Measurements from ENCODE around the gene GRIN2C.

Gene GRIN2C

GRCh38 chr17:74822335-74822938 lies 37.2 kb downstream of the GRIN2C start:
- Histone ChIP-seq H3K27me3 (ENCODE audit: control insufficient read depth, insufficient read depth, low read length) (no peaks in the 10 kb centered on the region), H3K4me1 (ENCODE audit: control insufficient read depth, low read depth, low read length) (no peaks in the 10 kb centered on the region), H3K9ac (ENCODE audit: low read length) (no peak overlapping the region), H3K36me3 (ENCODE audit: control insufficient read depth, low read depth, low read length) (peaks cover 5% of the 10 kb centered on the region), H3K27ac (ENCODE audit: low read length) (no peak overlapping the region), H3K9me3 (ENCODE audit: control insufficient read depth, low read depth, low read length) (no peaks in the 10 kb centered on the region), H3K4me3 (ENCODE audit: low read length) (no peak overlapping the region)

- Histone ChIP-seq H3K27ac (ENCODE audit: low read length) (no peak overlapping the region), H3K4me3 (ENCODE audit: low read length) (no peak overlapping the region), H3K36me3 (ENCODE audit: control insufficient read depth, low read depth, low read length) (peaks cover 8% of the 10 kb centered on the region), H3K9ac (ENCODE audit: low read length) (no peak overlapping the region), H3K4me1 (ENCODE audit: control insufficient read depth, low read depth, low read length) (no peaks in the 10 kb centered on the region), H3K9me3 (ENCODE audit: control insufficient read depth, low read depth, low read length) (no peaks in the 10 kb centered on the region), H3K27me3 (ENCODE audit: control insufficient read depth, insufficient read depth, low read length) (no peaks in the 10 kb centered on the region)
These were observed 37.9 kb downstream of the GRIN2C start for GRCh38 chr17:74821655-74822334.

GRCh38 chr17:74819801-74820436 lies 39.8 kb downstream of the GRIN2C start:
- Histone ChIP-seq H3K9ac (ENCODE audit: low read length) (no peak overlapping the region), H3K9me3 (ENCODE audit: control insufficient read depth, low read depth, low read length) (no peaks in the 10 kb centered on the region), H3K4me3 (ENCODE audit: low read length) (no peak overlapping the region), H3K4me1 (ENCODE audit: control insufficient read depth, low read depth, low read length) (no peaks in the 10 kb centered on the region), H3K27me3 (ENCODE audit: control insufficient read depth, insufficient read depth, low read length) (no peaks in the 10 kb centered on the region), H3K36me3 (ENCODE audit: control insufficient read depth, low read depth, low read length) (peaks cover 8% of the 10 kb centered on the region), H3K27ac (ENCODE audit: low read length) (no peak overlapping the region)

GRCh38 chr17:74818291-74818938 lies 41.3 kb downstream of the GRIN2C start:
- H3K27me3 ChIP-seq (ENCODE audit: control insufficient read depth, insufficient read depth, low read length), result no peaks in the 10 kb centered on the region
- H3K9me3 ChIP-seq (ENCODE audit: control insufficient read depth, low read depth, low read length), result no peaks in the 10 kb centered on the region
- H3K4me3 ChIP-seq (ENCODE audit: low read length), result no peak overlapping the region
- H3K9ac ChIP-seq (ENCODE audit: low read length), result no peak overlapping the region
- H3K36me3 ChIP-seq (ENCODE audit: control insufficient read depth, low read depth, low read length), result peaks cover 8% of the 10 kb centered on the region
- no peaks in the 10 kb centered on the region for H3K4me1 ChIP-seq (ENCODE audit: control insufficient read depth, low read depth, low read length)
- H3K27ac ChIP-seq (ENCODE audit: low read length), result no peak overlapping the region

GRCh38 chr17:74816905-74817620 lies 42.6 kb downstream of the GRIN2C start:
- no peaks in the 10 kb centered on the region for H3K27me3 ChIP-seq (ENCODE audit: control insufficient read depth, insufficient read depth, low read length)
- H3K4me3 ChIP-seq (ENCODE audit: low read length), result no peak overlapping the region
- no peaks in the 10 kb centered on the region for H3K9me3 ChIP-seq (ENCODE audit: control insufficient read depth, low read depth, low read length)
- H3K4me1 ChIP-seq (ENCODE audit: control insufficient read depth, low read depth, low read length), result no peaks in the 10 kb centered on the region
- peaks cover 8% of the 10 kb centered on the region for H3K36me3 ChIP-seq (ENCODE audit: control insufficient read depth, low read depth, low read length)
- no peak overlapping the region for H3K27ac ChIP-seq (ENCODE audit: low read length)
- H3K9ac ChIP-seq (ENCODE audit: low read length), result no peak overlapping the region

- no peak overlapping the region for H3K9ac ChIP-seq (ENCODE audit: low read length)
- no peak overlapping the region for H3K4me3 ChIP-seq (ENCODE audit: low read length)
- H3K9me3 ChIP-seq (ENCODE audit: control insufficient read depth, low read depth, low read length), result no peaks in the 10 kb centered on the region
- H3K27ac ChIP-seq (ENCODE audit: low read length), result no peak overlapping the region
- no peaks in the 10 kb centered on the region for H3K27me3 ChIP-seq (ENCODE audit: control insufficient read depth, insufficient read depth, low read length)
- H3K36me3 ChIP-seq (ENCODE audit: control insufficient read depth, low read depth, low read length), result peaks cover 4% of the 10 kb centered on the region
- H3K4me1 ChIP-seq (ENCODE audit: control insufficient read depth, low read depth, low read length), result no peaks in the 10 kb centered on the region
These were observed 43.9 kb downstream of the GRIN2C start for GRCh38 chr17:74815550-74816370.

GRCh38 chr17:74815067-74815466 lies 44.6 kb downstream of the GRIN2C start:
- no peaks in the 10 kb centered on the region for H3K27me3 ChIP-seq (ENCODE audit: control insufficient read depth, insufficient read depth, low read length)
- H3K4me3 ChIP-seq (ENCODE audit: low read length), result no peak overlapping the region
- peaks cover 4% of the 10 kb centered on the region for H3K36me3 ChIP-seq (ENCODE audit: control insufficient read depth, low read depth, low read length)
- no peak overlapping the region for H3K27ac ChIP-seq (ENCODE audit: low read length)
- no peaks in the 10 kb centered on the region for H3K9me3 ChIP-seq (ENCODE audit: control insufficient read depth, low read depth, low read length)
- no peak overlapping the region for H3K9ac ChIP-seq (ENCODE audit: low read length)
- H3K4me1 ChIP-seq (ENCODE audit: control insufficient read depth, low read depth, low read length), result no peaks in the 10 kb centered on the region

- H3K36me3 ChIP-seq (ENCODE audit: control insufficient read depth, low read depth, low read length), result peaks cover 6% of the 10 kb centered on the region
- H3K9ac ChIP-seq (ENCODE audit: low read length), result no peak overlapping the region
- H3K4me1 ChIP-seq (ENCODE audit: control insufficient read depth, low read depth, low read length), result no peaks in the 10 kb centered on the region
- H3K27me3 ChIP-seq (ENCODE audit: control insufficient read depth, insufficient read depth, low read length), result no peaks in the 10 kb centered on the region
- H3K4me3 ChIP-seq (ENCODE audit: low read length), result no peak overlapping the region
- no peaks in the 10 kb centered on the region for H3K9me3 ChIP-seq (ENCODE audit: control insufficient read depth, low read depth, low read length)
- H3K27ac ChIP-seq (ENCODE audit: low read length), result no peak overlapping the region
These were observed 45.2 kb downstream of the GRIN2C start for GRCh38 chr17:74814453-74814852.

GRCh38 chr17:74812109-74813009 lies 47.3 kb downstream of the GRIN2C start:
- Histone ChIP-seq H3K4me3 (ENCODE audit: low read length) (no peak overlapping the region), H3K9ac (ENCODE audit: low read length) (no peak overlapping the region), H3K27me3 (ENCODE audit: control insufficient read depth, insufficient read depth, low read length) (no peaks in the 10 kb centered on the region), H3K4me1 (ENCODE audit: control insufficient read depth, low read depth, low read length) (no peaks in the 10 kb centered on the region), H3K36me3 (ENCODE audit: control insufficient read depth, low read depth, low read length) (peaks cover 6% of the 10 kb centered on the region), H3K27ac (ENCODE audit: low read length) (no peak overlapping the region), H3K9me3 (ENCODE audit: control insufficient read depth, low read depth, low read length) (no peaks in the 10 kb centered on the region)
